Posterior vena cava (tissue), 2 donors: Measurements from ENCODE around the gene PTCH2. TPM values are rescaled to one million over a fixed set of nuclear protein-coding genes. Genes with fewer than 3 reads are reported as not detected.

Experiments
- DNase-seq: peaks from one replicate; pipeline ENCODE4 v3.0.0-alpha.2; 2020; ENCODE audit warnings: low spot score
- intact Hi-C, 2 donors: fragments of 100-400 bp; cut with DNase I; formaldehyde crosslinking; loops; one replicate each; pipeline versions ENCODE4 v1.14.1 to v1.14.2; 2022 to 2023
- long read RNA-seq, 2 donors: library from polyadenylated mRNA; unstranded; transcript quantifications; one replicate each; pipeline ENCODE4 v2.0.0, GENCODE V29; 2020 to 2021
- total RNA-seq, 2 donors: library from RNA; stranded (reverse); fragmentation: NEBNext Ultra II Directional; extraction: Animal tissue kit (Norgen Biotek cat#: 25700); gene quantifications; one replicate each; pipeline ENCODE4 v1.2.1, GENCODE V29; 2021
- donor health status: DM: yes; HTN: yes; CAD: no.
- donor health status: DM: yes; HTN: yes; CAD: no.

The PTCH2 gene, protein sequence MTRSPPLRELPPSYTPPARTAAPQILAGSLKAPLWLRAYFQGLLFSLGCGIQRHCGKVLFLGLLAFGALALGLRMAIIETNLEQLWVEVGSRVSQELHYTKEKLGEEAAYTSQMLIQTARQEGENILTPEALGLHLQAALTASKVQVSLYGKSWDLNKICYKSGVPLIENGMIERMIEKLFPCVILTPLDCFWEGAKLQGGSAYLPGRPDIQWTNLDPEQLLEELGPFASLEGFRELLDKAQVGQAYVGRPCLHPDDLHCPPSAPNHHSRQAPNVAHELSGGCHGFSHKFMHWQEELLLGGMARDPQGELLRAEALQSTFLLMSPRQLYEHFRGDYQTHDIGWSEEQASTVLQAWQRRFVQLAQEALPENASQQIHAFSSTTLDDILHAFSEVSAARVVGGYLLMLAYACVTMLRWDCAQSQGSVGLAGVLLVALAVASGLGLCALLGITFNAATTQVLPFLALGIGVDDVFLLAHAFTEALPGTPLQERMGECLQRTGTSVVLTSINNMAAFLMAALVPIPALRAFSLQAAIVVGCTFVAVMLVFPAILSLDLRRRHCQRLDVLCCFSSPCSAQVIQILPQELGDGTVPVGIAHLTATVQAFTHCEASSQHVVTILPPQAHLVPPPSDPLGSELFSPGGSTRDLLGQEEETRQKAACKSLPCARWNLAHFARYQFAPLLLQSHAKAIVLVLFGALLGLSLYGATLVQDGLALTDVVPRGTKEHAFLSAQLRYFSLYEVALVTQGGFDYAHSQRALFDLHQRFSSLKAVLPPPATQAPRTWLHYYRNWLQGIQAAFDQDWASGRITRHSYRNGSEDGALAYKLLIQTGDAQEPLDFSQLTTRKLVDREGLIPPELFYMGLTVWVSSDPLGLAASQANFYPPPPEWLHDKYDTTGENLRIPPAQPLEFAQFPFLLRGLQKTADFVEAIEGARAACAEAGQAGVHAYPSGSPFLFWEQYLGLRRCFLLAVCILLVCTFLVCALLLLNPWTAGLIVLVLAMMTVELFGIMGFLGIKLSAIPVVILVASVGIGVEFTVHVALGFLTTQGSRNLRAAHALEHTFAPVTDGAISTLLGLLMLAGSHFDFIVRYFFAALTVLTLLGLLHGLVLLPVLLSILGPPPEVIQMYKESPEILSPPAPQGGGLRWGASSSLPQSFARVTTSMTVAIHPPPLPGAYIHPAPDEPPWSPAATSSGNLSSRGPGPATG
- total RNA-seq, result 1 to 10 TPM; 1.6 to 2.1 TPM
- long read RNA-seq, donor 1, partial matches to known transcripts, result 0 of 1 reads
- long read RNA-seq, donor 1, other reads (novel, unspliced or antisense), result 1 of 1 reads
- long read RNA-seq, donor 2, partial matches to known transcripts, result 1 of 3 reads
- long read RNA-seq, donor 2, other reads (novel, unspliced or antisense), result 2 of 3 reads

DNA sequence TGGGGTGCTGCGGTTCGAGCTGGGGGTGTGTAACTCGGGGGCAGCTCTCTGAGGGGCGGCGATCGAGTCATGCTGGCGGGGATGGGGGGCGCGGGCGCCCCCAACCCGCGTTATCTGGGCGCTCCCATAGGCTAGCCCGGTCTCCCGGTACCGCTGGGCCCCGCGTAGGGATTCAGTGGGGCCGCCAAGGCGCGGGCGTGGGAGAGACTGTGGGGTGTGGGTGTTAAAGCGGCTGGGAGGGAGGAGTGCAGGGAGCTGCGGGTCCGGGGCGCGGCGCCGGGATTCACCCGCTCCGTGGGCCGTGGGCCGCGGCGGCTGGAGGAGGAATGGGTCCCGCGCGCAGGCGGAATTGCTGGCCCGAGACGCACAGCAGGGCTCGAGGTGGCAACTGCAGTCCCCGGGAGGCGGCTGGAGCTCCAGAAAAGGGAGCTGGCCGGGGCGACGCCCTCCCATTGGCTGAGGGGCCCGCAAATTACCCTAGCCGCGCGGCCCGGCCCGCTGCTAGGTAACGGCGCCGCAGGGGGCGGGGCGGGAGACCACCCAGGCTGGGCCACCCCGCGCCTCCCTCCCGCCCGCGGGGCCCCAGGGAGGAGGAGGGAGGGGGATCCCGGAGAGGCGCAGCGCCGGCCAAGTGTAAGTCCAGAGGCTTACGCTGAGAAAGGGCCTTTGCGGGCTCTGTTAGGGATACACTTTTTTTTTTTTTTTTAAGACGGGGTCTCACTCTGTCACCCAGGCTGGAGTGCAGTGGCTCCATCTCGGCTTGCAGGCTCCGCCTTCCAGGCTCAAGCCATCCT, at the start of gene PTCH2:
PTCH2 (minus strand) TSS at position 392 of the 794 bp plus-strand sequence; CDS start at position 71, 321 bp downstream.
- intact Hi-C loops, result loop anchor here in 1 of 2 donors (5.0 kb wide), 1 partner anchor 51 kb away; no protein-coding TSS in a partner anchor
- no peak for DNase-seq

DNA sequence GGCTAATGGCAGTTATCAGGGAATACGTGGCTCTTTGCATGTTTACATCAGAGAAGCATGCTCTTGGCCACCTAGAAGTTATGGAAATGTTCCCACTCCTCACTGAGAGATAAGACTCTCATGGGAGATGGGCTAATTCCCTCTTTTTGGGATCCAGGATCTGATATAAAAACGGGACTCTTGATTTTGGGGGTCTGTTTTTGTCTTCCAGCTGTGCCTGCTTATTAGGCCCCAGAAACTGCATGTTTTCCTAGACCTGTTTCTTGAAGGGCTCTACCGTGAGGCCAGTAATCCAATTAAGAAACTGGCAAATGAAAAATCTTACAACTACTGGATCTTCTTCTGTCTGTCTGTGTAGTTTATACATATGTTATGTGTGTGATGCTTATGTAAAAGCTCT, 47.0 kb upstream of the PTCH2 start:
- intact Hi-C loops, result no loop called here
- DNase-seq, result no peak

DNA sequence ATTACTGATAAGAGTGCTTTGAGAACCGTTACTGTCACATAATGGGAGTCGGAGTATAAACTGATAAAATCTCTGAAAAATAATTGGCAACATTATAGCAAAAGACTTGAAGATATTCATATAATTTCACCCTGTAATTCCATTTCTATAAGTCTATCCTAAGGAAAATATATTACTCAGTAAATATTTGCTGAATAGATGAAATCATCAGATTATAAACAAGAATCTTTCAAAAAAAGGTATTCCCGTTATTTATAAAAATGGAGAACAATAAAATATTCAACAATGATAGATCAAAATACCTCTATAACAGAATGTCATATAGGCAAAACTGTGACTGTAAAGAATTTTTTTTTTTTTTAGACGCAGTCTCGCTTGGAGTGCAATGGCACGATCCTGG, 42.4 kb upstream of the PTCH2 start:
- DNase-seq, result no peak

DNA sequence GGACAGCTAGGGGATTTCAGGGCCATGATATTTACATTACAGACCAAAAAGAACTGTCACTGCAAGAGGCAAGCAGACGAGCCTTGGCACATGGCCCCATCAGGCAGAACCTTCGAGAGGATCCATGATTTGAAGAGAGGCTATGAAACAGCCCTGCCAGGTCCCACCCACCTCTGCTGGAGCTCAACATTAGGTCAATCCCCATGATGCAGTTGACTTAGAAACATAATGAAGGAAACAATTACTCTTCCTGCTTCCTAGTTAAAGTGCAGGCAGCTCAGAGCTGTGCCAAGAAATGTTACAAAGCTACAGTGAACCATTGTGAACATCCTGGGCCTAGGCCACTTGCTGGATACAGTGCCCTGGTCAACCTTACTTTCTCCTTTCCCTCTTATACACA, 41.7 kb upstream of the PTCH2 start:
- peak; percentile 85 for DNase-seq
- intact Hi-C loops, result no loop called here

More for the DNA sequence above, 42.4 kb upstream of the PTCH2 start:
- intact Hi-C loops, result no loop called here

DNA sequence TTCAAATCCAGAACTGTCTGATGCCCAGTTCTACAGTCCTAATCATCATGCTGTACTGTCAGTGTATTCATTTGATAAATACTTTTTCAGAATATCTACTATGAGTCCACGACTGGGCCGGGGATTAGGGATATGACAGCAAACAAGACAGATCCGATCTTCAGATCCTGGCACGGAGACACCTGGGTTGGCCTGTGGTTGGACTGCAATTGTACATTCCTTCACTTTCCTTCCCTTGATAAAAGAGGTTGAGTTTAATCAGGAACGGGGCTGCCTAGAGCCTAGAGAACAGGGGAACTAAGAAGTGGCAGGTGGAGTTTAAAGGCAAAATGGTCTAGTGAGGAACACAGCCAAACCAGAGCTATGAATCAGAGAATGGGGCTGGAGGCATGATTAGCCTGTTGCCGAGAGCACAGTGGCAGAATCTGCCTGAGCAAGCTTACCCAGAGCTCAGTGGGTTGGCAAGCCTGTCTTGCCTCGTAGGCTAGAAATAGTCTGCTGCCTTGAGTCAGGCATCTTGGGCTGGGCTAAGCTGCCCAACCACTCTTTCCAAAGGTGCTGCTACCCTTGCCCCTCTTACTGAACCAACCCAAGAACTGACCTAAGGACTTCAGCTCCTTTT, 38.1 kb upstream of the PTCH2 start:
- no peak for DNase-seq
- intact Hi-C loops, result no loop called here

DNA sequence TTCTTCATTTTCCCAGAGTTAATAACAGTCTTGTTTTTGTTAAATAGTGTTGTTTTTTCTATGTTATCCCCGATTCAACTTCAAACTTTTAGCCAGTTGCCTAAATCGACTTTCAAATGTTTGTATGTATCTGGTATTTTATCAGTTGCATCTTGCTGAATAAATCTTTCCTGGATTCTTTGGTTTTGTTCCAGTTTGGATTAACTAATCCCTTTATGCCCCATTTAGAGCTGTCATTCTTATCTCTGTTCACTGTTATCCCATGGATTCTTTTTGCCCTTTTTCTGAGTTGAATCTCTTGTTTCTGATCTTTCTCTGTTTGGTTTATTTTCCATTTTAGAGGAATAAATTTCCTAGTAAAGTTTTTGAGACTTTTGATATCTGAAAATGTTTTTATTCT, 31.1 kb upstream of the PTCH2 start:
- intact Hi-C loops, result no loop called here
- no peak for DNase-seq

DNA sequence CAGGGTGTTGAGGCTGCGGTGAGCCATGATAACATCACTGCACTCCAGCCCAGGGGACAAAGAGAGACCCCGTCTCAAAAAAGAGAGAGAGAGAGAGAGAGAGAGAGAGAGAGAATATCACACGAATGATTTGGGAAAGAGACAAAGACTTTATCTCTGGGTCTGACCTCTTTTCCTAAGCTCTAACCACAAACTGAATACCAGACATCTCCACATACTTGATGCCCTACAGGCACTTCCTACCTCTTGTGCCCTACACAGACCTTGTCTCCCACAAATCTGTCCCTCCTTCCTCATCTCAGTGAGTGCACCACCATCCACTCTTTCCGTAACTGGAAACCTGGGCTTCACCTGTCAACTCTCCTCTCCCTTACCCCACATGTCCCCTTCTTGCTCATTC, 27.0 kb upstream of the PTCH2 start:
- intact Hi-C loops, result no loop called here
- DNase-seq, result no peak

DNA sequence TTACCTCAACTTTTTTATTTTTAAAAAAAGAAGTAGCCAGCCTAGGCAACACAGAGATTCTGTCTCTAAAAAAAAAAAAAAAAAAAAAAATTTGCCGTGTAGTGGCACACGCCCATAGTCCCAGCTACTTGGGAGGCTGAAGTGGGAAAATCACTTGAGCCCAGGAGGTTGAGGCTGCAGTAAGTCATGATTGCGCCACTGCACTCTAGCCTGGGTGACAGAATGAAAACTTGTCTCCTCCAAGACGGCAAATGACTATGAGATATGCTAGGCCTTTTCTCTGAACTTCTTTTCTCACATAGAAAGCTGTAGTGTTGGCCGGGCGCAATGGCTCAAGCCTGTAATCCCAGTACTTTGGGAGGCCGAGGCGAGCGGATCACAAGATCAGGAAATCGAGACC, 24.7 kb upstream of the PTCH2 start:
- intact Hi-C loops, result no loop called here
- DNase-seq, result no peak

DNA sequence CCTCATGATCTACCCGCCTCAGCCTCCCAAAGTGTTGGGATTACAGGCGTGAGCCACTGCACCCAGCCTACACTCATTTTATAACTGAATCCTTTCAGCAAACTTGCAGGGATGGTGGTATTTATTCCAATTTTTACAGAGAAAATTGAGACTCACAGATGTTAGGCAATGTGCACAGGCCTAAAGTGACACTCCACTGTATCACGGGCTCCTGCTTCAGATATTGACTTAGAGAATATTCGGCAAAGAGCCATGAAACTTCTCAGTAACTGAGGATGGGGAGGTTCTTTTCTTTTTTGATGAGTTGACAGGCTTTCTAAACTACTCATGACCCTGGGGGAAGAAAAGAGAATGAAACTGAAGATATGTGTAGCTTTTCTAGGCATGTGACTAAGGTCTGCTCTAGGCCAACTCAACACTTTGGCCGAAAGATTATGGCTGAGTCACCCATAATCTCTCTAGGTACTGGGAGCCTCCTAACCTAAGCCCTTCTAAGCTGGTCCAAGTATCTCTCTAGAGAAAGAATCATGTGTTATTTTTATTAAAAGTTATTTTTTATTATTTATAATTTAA, 19.9 kb upstream of the PTCH2 start:
- intact Hi-C loops, result no loop called here
- DNase-seq, result no peak

DNA sequence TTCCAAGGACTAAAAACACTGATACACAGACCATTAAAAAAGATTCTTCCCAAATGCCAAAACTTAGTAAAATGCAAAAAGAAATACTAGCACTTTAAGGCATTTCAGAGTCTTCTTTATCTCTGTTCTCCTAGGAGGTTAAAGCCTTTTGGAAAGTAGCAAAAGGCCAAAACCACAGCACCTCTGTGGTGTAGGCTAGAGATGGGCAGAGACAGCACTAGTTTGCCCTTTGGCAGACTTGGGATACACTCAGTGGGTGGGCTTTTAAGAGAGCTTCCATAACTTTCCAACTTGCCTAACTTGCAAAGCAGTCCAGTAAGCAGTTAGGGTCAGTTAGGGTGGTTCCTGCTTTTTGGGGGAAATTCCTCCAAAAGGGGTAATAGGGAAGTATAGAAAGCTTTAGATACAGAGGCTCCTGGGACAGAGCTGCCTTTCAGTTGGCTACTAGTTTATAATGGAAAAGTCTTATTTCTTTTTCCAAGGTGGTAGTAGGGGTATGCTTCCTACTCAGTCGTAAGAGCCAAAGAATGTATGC, 17.9 kb upstream of the PTCH2 start:
- no peak for DNase-seq
- intact Hi-C loops, result no loop called here

DNA sequence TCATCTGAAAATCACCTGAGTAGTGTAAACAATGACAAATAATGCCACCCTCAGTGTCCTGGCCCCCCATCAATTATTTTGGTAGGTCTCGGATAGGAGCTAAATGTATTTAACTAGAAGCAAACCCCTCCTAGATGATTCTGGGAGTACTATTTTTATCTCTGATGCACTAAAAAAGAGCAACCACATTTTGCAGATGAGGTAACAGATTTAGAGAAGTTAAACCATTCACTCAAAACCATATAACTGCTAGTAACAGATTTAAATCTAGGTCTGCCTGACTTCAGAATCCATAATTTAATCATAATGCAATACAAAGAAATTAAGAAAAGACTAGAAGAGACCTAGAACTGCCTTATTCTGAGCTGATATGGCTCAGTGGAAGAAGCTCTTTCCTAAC, 17.3 kb upstream of the PTCH2 start:
- intact Hi-C loops, result no loop called here
- DNase-seq, result no peak

DNA sequence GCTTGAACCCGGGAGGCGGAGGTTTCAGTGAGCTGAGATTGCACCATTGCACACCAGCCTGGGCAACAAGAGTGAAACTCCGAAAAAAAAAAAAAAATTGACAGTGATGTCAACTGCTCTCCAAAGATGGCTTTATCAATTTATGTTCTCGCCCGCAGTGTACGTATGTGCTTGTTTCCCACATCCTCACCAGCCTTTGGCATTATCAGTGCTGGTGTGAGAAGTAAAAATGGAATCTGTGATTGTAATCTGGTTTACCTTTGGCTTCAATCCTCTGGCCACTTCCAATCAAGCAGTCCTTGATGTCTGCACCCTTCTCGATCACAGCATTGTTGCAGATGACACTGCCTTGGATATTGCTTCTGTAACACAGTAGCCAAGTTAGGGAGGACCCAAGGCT, 14.4 kb upstream of the PTCH2 start:
- intact Hi-C loops, result no loop called here
- DNase-seq, result no peak

DNA sequence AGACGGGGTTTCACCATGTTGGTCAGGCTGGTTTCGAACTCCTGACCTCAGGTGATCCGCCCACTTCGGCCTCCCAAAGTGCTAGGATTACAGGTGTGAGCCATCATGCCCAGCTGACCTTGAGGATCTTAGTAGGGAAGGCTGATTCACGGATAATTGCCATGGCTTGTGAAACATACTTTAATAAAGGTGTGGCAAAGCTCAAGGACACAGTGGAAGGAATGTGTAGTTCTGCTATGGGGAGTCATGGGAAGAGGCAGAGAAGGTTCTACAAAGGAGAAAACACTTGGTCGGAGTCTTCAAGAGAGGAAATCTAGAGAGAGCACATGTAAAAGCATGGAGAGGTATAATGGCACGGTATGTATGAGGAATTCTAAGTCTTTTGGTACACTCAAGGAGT, 12.7 kb upstream of the PTCH2 start:
- DNase-seq, result no peak
- intact Hi-C loops, result no loop called here

DNA sequence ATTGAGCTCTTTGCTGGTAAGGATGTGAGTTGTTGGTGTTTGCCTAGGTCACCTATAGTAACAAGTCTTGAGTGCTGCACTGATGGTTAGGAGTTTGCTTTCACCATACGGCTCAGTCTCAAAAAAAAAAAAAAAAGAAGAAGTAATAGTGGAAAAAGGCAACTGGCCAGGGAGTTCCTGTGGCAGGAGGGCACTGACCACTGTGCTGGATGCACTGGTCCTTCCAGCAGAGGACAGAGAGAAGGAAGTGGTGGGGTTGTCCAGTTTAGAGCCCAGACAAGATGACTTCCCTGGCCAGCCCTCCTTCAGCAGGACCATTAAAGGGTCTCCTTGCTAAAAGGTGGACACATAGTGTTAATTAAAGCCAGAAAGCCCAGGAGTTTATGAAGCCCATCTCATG, 11.9 kb upstream of the PTCH2 start:
- no peak for DNase-seq
- intact Hi-C loops, result no loop called here

DNA sequence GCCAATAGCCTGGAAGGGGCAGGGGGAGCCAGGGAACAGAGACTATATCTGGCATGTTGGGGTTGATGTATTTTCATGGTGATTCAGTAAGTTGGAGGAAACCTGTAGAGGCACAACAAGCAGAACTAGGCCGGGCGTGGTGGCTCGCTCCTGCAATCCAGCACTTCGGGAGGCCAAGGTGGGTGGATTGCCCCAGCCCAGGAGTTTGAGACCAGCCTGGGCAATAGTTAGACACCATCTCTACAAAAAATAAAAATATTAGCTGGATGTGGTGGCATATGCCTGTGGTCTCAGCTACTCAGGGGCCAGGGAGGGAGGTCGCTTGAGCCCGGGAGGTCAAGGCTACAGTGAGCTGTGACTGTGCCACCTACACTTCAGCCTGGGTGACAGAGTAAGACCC, 10.1 kb upstream of the PTCH2 start:
- DNase-seq, result no peak
- intact Hi-C loops, result no loop called here

DNA sequence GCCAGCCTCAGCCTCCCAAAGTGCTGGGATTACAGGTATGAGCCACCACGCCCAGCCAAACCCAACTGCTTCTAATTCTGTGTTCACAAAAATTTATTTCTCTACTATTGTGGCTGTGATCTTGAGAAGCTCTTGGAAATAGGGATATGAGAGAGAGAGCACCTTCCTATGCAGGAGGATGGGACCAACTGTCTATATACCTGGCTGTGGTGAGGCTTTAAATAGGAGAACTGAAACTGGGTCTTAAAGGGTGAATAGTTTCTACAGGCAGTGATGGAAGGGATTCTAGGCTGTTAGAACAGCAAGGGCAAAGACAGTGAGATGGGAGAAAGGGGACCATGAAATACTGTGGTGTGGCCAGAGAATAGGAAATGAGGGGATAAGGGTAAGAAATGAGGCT, 8.3 kb upstream of the PTCH2 start:
- intact Hi-C loops, result no loop called here
- DNase-seq, result no peak

DNA sequence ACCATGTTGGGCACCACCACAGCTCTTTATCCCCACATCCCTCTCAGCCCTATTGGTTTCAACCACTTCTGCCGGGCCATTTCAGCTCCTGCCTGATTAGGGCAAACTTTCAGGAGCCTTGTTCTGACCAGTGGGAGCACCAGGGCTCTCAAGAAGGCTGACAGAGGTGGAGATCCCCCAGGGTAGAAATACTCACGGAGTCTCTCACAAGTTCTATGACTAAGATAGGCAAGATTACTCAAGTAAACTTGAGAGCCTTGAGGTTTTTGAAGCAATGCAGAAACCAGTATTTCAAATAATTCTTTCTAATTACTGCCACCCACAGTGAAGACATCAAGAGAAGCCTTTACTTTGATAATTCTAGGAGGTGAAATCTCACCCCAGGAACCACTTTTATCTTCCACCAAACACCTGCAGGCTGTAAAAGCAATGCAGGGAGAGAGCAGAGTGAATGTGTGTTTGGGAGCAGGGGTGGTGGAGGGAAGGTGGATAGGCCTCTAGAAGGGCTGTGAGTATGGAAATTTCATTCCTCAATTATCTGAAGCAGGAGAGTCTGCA, 6.6 kb upstream of the PTCH2 start:
- DNase-seq, result no peak
- intact Hi-C loops, result no loop called here
